ENCODE measurements around the gene DENR.
"Not testable (repeated sequence)": the region's sequence is repeated elsewhere in the genome, so short reads cannot be mapped to it uniquely, and the experiment has no call there.

Gene DENR

GRCh38 chr12:122752464-122753318, at the start of gene DENR:
Gene DENR (plus strand): TSS chr12:122752824. CDS start chr12:122753702, 878 bp downstream.
- peak; percentile 98 for DNase-seq (ENCODE audit: low spot score)

GRCh38 chr12:122702890-122703611, 49.6 kb upstream of the DENR start, which contains the start of gene HCAR2:
Gene HCAR2 (minus strand): TSS chr12:122703357. CDS start chr12:122703283, 74 bp downstream.
- DNase-seq (ENCODE audit: low spot score): not testable (repeated sequence)

- DNase-seq (ENCODE audit: low spot score): not testable (repeated sequence)
These were observed 48.8 kb upstream of the DENR start for GRCh38 chr12:122703841-122704240.

GRCh38 chr12:122709287-122709686, 43.3 kb upstream of the DENR start:
- DNase-seq (ENCODE audit: low spot score): not testable (repeated sequence)

- not testable (repeated sequence) for DNase-seq (ENCODE audit: low spot score)
These were observed 42.3 kb upstream of the DENR start for GRCh38 chr12:122710341-122710740.

GRCh38 chr12:122711266-122711665, 41.4 kb upstream of the DENR start:
- not testable (repeated sequence) for DNase-seq (ENCODE audit: low spot score)

GRCh38 chr12:122713491-122714188, 39.0 kb upstream of the DENR start:
- DNase-seq (ENCODE audit: low spot score): not testable (repeated sequence)

GRCh38 chr12:122715211-122715610, 37.4 kb upstream of the DENR start:
- DNase-seq (ENCODE audit: low spot score): not testable (repeated sequence)

GRCh38 chr12:122716658-122717057, 36.0 kb upstream of the DENR start, which contains the start of gene HCAR3:
Gene HCAR3 (minus strand): TSS chr12:122716811. CDS start chr12:122716737, 74 bp downstream.
- not testable (repeated sequence) for DNase-seq (ENCODE audit: low spot score)

- no peak for DNase-seq (ENCODE audit: low spot score)
These were observed 31.5 kb upstream of the DENR start for GRCh38 chr12:122721057-122721545.

- DNase-seq (ENCODE audit: low spot score): no peak
These were observed 30.2 kb upstream of the DENR start for GRCh38 chr12:122722387-122722786.

GRCh38 chr12:122724641-122725243, 27.9 kb upstream of the DENR start:
- DNase-seq (ENCODE audit: low spot score): no peak

- DNase-seq (ENCODE audit: low spot score): no peak
These were observed 27.1 kb upstream of the DENR start for GRCh38 chr12:122725452-122726079.

- DNase-seq (ENCODE audit: low spot score): no peak
These were observed 26.5 kb upstream of the DENR start for GRCh38 chr12:122726080-122726558.

- DNase-seq (ENCODE audit: low spot score): no peak
These were observed 22.9 kb upstream of the DENR start for GRCh38 chr12:122729583-122730214.

GRCh38 chr12:122730215-122731014, 22.2 kb upstream of the DENR start, which contains the start of gene HCAR1:
Gene HCAR1 (minus strand): TSS chr12:122730844. CDS start chr12:122730339, 505 bp downstream.
- DNase-seq (ENCODE audit: low spot score): no peak

GRCh38 chr12:122732170-122732569, 20.5 kb upstream of the DENR start:
- no peak for DNase-seq (ENCODE audit: low spot score)

GRCh38 chr12:122732611-122733010, 20.0 kb upstream of the DENR start:
- DNase-seq (ENCODE audit: low spot score): no peak

GRCh38 chr12:122738571-122738970, 14.1 kb upstream of the DENR start:
- DNase-seq (ENCODE audit: low spot score): no peak
